Dendritic cell treated with granulocyte-macrophage colony-stimulating factor and Interleukin-4, amounts not matched to agents 40 ng/mL and 50 ng/mL, for 4 days (primary cell): ENCODE results near the gene TSC2.
"Not testable (repeated sequence)": the region's sequence is repeated elsewhere in the genome, so short reads cannot be mapped to it uniquely, and the experiment has no call there.

Experiments
- H3K27ac Mint-ChIP-seq: one replicate; pipeline ENCODE4 v1.8.0; 2022; ENCODE audit warnings: mild to moderate bottlenecking, mixed read lengths
- H3K27me3 Mint-ChIP-seq: one replicate; pipeline ENCODE4 v1.8.0; 2022; ENCODE audit warnings: mild to moderate bottlenecking, mixed read lengths
- H3K36me3 Mint-ChIP-seq: one replicate; pipeline ENCODE4 v1.8.0; 2022; ENCODE audit warnings: low read depth, mixed read lengths
- H3K4me1 Mint-ChIP-seq: one replicate; pipeline ENCODE4 v1.8.0; 2022; ENCODE audit warnings: low read depth, mixed read lengths
- H3K4me3 Mint-ChIP-seq: one replicate; pipeline ENCODE4 v1.8.0; 2022; ENCODE audit warnings: mild to moderate bottlenecking, moderate library complexity, mixed read lengths
- H3K9me3 Mint-ChIP-seq: one replicate; pipeline ENCODE4 v1.8.0; 2022; ENCODE audit warnings: mixed read lengths
- intact Hi-C: fragments of 100-400 bp; cut with micrococcal nuclease; formaldehyde crosslinking; loops from one replicate; pipeline ENCODE4 v1.15.0; 2022

The TSC2 gene

GRCh38 chr16:2126928-2127556 lies 79.3 kb downstream of the TSC2 start:
- H3K27ac Mint-ChIP-seq, intact Hi-C loops, H3K36me3 Mint-ChIP-seq, H3K9me3 Mint-ChIP-seq, H3K4me3 Mint-ChIP-seq: not testable (repeated sequence)
- Mint-ChIP-seq H3K27me3 (peaks cover 19% of the 10 kb centered on the region), H3K4me1 (peaks cover 47% of the 10 kb centered on the region)

- Mint-ChIP-seq H3K4me3 (peak overlapping the region; percentile 48), H3K27ac (peak overlapping the region; percentile 76), H3K27me3 (peaks cover 19% of the 10 kb centered on the region), H3K4me1 (peaks cover 41% of the 10 kb centered on the region)
- H3K36me3 Mint-ChIP-seq, H3K9me3 Mint-ChIP-seq, intact Hi-C loops: not testable (repeated sequence)
Observed at GRCh38 chr16:2127630-2128280, 80.0 kb downstream of the TSC2 start.

GRCh38 chr16:2129251-2129650 lies 81.5 kb downstream of the TSC2 start:
- peaks cover 19% of the 10 kb centered on the region for H3K27me3 Mint-ChIP-seq
- intact Hi-C loops, H3K36me3 Mint-ChIP-seq, H3K9me3 Mint-ChIP-seq, H3K27ac Mint-ChIP-seq, H3K4me3 Mint-ChIP-seq: not testable (repeated sequence)
- H3K4me1 Mint-ChIP-seq, result peaks cover 46% of the 10 kb centered on the region

GRCh38 chr16:2129890-2130447 lies 82.2 kb downstream of the TSC2 start:
- H3K36me3 Mint-ChIP-seq, H3K27ac Mint-ChIP-seq, H3K4me3 Mint-ChIP-seq, H3K9me3 Mint-ChIP-seq, intact Hi-C loops: not testable (repeated sequence)
- H3K4me1 Mint-ChIP-seq, result peaks cover 46% of the 10 kb centered on the region
- peaks cover 13% of the 10 kb centered on the region for H3K27me3 Mint-ChIP-seq

GRCh38 chr16:2133797-2134196 lies 86.0 kb downstream of the TSC2 start:
- intact Hi-C loops, H3K9me3 Mint-ChIP-seq, H3K4me3 Mint-ChIP-seq, H3K27me3 Mint-ChIP-seq, H3K36me3 Mint-ChIP-seq, H3K27ac Mint-ChIP-seq: not testable (repeated sequence)
- peaks cover 23% of the 10 kb centered on the region for H3K4me1 Mint-ChIP-seq

GRCh38 chr16:2135071-2135470 lies 87.3 kb downstream of the TSC2 start:
- H3K9me3 Mint-ChIP-seq, H3K36me3 Mint-ChIP-seq, intact Hi-C loops, H3K27me3 Mint-ChIP-seq: not testable (repeated sequence)
- peak overlapping the region; percentile 85 for H3K27ac Mint-ChIP-seq
- peak overlapping the region; percentile 86 for H3K4me3 Mint-ChIP-seq
- H3K4me1 Mint-ChIP-seq, result peaks cover 23% of the 10 kb centered on the region

- H3K4me1 Mint-ChIP-seq, result peaks cover 28% of the 10 kb centered on the region
- H3K36me3 Mint-ChIP-seq, H3K9me3 Mint-ChIP-seq, intact Hi-C loops, H3K27me3 Mint-ChIP-seq: not testable (repeated sequence)
- H3K4me3 Mint-ChIP-seq, result peak within 1 kb of the TSS; percentile 87
- H3K27ac Mint-ChIP-seq, result peak within 1 kb of the TSS; percentile 85
Observed at GRCh38 chr16:2135770-2136490, 88.1 kb downstream of the TSC2 start, which contains the start of gene PKD1. Gene PKD1, minus strand, starts transcription at chr16:2135898. Its CDS starts 209 bp downstream, at chr16:2135689.
